Gastrocnemius medialis (tissue), 4 donors: ENCODE measurements around the gene PARD3.

Experiments used
- POLR2A ChIP-seq, 2 donors: fragments of 450-650 bp; IDR thresholded peaks; one replicate each; pipeline ENCODE4 v1.6.1; 2017; ENCODE audit warnings: antibody characterized with exemption in 2 of 2, mild to moderate bottlenecking in 2 of 2, moderate library complexity in 2 of 2
- TF ChIP-seq, protein P1 (sequence below), 5 experiments: fragments of 450-650 bp in 3 of 5; fragments of 200-600 bp in 2 of 5; sonication (generic) in 2 of 5; IDR thresholded peaks in 4 of 5; conservative IDR thresholded peaks in 1 of 5; 1 replicate in 4 of 5; 2 replicates in 1 of 5; pipeline ENCODE4 v1.5.1; 2016 to 2019; ENCODE audit warnings: antibody characterized with exemption in 5 of 5, mild to moderate bottlenecking in 3 of 5, moderate library complexity in 3 of 5

DNA sequence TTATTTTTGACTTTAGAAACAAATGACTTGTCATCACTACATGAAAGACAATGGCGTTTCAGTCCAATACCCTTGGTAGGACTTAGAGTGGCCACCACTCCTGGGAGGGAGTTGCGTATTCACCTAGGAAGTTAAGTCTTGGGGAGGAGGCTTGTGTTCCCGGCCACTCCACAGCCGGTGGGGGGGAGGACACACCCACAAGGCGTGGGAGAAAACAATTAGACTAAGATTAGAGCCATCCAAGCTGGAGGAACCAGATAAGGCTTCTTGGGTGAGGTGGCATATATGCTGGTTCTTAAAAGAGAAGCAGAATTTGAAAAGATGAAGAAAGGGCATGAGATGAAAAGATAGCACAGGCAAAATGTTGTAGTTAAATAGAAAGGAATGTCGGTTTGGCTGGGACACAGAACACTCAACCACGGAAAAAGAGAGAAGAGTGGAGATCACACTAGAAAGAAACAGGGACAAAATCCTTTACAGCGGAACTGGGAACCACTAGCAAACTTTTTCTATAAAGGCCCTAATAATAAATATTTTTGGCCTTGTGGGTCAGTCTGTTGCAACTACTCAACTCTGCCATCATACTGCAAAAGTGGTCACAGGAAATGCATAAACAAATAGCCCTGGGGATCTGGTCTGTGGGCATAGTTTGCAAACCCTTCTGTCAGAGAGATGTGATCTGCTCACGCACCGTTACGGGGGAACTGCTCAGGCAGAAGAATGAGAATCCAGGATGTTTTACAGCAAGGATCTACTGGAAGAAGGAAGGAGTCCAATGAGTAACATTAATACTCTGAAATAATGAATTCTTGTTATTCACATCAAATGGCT lies 651.8 kb downstream of the PARD3 start:
- no peak for TF ChIP-seq POLR2A (IDR thresholded peaks at IDR 0.05)
- TF ChIP-seq, protein P1, sequence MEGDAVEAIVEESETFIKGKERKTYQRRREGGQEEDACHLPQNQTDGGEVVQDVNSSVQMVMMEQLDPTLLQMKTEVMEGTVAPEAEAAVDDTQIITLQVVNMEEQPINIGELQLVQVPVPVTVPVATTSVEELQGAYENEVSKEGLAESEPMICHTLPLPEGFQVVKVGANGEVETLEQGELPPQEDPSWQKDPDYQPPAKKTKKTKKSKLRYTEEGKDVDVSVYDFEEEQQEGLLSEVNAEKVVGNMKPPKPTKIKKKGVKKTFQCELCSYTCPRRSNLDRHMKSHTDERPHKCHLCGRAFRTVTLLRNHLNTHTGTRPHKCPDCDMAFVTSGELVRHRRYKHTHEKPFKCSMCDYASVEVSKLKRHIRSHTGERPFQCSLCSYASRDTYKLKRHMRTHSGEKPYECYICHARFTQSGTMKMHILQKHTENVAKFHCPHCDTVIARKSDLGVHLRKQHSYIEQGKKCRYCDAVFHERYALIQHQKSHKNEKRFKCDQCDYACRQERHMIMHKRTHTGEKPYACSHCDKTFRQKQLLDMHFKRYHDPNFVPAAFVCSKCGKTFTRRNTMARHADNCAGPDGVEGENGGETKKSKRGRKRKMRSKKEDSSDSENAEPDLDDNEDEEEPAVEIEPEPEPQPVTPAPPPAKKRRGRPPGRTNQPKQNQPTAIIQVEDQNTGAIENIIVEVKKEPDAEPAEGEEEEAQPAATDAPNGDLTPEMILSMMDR (IDR thresholded peaks at IDR 0.05 in 4 of 5, conservative IDR thresholded peaks at IDR 0.05 in 1 of 5) = no peak
